HG03571 (cell line): ENCODE data around the gene EIF2B5.
A peak's percentile ranks its signal among the peaks of the same experiment; 100 is the strongest.
"Not testable (repeated sequence)": the region's sequence is repeated elsewhere in the genome, so short reads cannot be mapped to it uniquely, and the experiment has no call there.

Experiments
- ATAC-seq: cut with Tn5 transposase; IDR thresholded peaks from one replicate; pipeline ENCODE4 v1.9.1; 2021; ENCODE audit not compliant: unreplicated experiment

EIF2B5 gene

DNA sequence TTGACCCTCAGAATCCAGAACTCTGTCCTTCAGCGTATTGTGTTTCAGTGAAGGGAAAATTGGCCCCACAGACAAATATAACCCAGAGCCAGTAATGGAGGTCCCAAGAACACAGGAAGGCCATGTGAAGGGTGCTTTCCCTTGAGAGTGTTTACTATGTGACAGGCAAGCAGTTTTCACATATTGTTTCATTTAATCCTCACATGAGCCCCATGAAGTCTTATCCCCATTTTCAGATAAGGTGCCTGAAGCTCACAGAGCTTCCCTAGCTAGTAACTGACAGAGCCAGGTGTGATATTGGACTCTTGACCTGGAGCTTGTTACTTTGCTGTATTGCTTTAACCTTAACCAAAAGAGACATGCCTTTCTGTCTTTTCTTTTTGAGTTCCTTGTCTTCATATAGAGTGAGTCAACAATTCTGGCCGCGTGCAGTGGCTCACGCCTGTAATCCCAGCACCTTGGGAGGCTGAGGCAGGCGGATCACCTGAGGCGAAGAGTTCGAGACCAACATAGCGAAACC, 10.7 kb downstream of the EIF2B5 start:
- no peak for ATAC-seq

DNA sequence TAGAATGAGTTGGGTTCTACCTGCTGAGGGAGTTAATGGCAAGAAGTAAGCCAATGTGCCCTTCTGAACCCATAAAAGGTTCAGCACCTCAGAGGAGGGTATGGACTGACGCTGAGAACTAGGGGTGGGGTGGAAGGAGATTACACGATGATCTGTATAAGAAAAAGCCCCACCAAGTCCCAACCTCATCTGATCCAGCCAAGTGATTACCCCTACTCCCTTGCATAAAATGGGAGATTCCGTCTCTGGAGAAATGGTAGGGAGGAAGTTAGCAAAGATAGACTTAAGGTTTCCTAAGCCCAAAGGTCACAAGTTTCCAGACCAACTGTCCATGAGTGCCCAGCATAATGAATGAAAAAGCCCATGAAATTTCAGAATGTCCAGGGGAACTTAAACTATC, 12.9 kb downstream of the EIF2B5 start:
- no peak for ATAC-seq

DNA sequence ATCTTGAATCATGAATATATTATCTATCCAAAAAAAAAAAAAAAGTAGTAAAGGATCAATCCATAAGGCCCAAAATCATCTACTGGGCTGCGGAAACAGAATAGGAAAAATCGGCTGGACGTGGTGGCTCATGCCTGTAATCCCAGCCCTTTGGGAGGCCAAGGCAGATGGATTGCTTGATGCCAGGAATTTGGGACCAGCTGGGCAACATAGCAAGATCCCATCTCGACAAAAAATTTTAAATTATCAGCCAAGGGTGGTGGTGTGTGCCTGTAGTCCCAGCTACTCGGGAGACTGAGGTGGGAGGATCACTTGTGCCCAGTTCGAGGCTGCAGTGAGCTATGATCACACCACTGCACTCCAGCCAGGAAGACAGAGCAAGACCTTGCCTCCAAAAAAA, 14.0 kb downstream of the EIF2B5 start:
- ATAC-seq = no peak

- ATAC-seq = not testable (repeated sequence)
Observed at GRCh38 chr3:184149770-184150169, 14.6 kb downstream of the EIF2B5 start.

DNA sequence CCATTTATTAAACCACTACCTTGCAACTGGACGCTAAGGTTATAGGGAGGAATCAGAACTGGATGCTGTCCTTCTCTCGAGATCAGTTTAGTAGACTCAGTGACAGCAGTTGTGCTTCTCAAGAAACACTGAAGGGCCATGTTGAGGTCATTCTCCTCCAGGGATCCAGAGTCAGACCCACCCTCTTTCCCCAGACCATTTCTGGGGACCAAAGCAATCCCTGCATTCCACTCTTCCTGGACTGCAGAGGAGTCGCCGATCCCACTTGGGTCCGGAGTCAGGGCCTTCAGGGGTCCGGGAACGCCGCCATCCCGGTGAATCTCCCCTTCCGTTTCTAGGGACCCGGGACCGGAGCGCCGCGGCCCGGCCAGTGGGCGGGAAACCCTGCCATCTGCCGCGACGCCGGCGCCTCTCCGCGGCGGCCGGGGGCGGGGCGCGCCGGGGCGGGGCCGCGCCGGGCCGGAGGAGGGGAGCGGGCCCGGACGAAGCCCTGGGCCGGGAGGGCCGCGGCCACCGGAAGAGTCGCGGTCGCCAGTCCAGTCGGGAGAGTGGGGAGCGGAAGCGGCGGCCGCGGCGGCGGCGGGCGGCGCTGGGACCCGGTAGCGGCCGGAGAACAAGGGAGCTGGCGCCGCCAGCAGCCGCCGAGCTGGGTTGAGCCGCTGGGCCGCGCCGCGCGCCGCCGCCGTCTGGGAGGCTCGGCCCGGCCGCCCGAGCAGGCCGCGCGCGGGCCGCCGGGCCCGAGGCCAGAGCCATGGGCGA, 19.9 kb downstream of the EIF2B5 start, which contains the start of gene DVL3:
DVL3 (plus strand) TSS at position 493 of the 759 bp plus-strand sequence; CDS start at position 752, 259 bp downstream.
- peak; percentile 62 for ATAC-seq

DNA sequence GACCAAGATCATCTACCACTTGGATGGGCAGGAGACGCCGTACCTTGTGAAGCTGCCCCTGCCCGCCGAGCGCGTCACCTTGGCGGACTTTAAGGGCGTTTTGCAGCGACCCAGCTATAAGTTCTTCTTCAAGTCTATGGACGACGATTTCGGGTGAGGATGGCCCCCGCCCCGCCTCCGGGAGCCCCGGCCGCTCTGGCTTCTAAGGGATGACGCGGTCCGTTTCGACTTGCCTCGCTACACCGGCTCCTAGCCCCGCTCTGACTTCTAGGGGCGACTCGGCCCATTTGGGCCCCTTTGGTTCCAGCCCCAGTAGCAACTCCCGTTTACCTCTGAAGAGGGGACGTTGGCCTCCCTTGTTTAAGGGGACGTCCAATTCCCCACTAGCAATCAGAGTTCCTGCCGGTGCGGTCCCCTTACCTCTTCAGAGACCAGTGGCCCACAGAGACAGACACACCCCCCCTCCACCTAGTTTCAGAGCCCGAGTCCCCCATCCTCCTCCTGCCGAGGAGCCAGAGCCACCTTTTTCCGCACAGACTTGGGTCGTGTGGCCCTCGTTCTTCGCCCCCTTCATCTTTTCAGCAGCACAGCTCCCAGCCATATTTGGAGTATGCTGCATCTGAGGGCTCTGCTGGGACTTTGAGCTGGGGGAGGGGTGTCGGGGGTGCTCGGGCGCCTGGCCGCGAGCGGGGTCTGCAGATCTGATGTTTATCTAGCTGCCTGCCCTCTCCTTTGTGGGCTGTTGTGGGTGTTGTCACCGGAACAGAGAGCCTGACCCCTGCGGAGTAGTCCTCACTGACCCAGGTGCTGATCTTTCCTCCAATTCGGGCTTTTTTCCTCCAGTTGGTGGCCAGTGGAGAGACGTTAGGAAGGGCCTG, 20.7 kb downstream of the EIF2B5 start:
- peak; percentile 23 for ATAC-seq

- no peak for ATAC-seq
Observed at GRCh38 chr3:184156522-184156955, 21.4 kb downstream of the EIF2B5 start.

DNA sequence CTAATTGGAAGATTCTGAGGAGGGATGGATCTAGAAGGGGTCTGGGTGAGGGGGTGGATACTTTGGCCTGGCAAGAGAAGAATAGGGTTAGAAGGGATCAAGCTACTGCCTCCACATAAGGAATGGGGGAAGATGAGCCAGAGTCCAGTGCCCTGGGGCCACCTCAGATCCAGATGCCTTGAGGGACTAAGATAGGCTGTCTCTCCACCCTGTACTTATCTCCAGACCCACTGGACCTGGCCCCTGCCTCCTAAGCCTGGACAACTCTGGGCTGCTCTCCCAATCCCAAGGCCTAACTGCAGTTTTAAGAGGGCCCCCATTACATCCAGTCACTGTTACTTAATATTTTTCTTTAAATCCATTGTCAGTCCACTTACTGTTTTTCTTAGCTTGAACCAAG, 22.0 kb downstream of the EIF2B5 start:
- ATAC-seq = no peak

DNA sequence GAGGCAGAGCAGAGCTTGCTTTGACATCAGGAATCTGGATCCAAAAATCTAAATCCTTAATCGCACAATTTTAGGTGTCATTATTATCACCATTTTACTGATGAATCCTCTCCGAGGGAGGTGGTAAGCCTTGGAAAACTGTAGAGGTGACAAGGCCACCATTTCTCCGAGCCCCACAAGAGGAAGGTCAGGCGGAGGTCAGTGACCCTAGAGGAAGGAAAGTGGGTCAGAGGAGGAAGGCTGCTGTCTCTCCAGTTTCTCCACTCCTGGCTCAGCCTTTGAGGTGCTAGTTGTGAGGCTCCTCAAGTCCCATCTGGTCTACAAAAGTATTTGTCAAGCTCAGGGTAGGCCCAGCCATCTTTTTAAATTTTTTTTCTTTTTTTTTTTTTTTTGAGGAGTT, 23.2 kb downstream of the EIF2B5 start:
- no peak for ATAC-seq

- ATAC-seq = no peak
Observed at GRCh38 chr3:184160456-184160855, 25.3 kb downstream of the EIF2B5 start.

GRCh38 chr3:184162571-184163070, 27.5 kb downstream of the EIF2B5 start:
- ATAC-seq = not testable (repeated sequence)

GRCh38 chr3:184164648-184165330, 29.6 kb downstream of the EIF2B5 start:
- no peak for ATAC-seq

GRCh38 chr3:184165543-184165942, 30.4 kb downstream of the EIF2B5 start:
- no peak for ATAC-seq

- ATAC-seq = no peak
Observed at GRCh38 chr3:184166671-184167070, 31.5 kb downstream of the EIF2B5 start.

GRCh38 chr3:184167786-184168185, 32.6 kb downstream of the EIF2B5 start:
- ATAC-seq = no peak

DNA sequence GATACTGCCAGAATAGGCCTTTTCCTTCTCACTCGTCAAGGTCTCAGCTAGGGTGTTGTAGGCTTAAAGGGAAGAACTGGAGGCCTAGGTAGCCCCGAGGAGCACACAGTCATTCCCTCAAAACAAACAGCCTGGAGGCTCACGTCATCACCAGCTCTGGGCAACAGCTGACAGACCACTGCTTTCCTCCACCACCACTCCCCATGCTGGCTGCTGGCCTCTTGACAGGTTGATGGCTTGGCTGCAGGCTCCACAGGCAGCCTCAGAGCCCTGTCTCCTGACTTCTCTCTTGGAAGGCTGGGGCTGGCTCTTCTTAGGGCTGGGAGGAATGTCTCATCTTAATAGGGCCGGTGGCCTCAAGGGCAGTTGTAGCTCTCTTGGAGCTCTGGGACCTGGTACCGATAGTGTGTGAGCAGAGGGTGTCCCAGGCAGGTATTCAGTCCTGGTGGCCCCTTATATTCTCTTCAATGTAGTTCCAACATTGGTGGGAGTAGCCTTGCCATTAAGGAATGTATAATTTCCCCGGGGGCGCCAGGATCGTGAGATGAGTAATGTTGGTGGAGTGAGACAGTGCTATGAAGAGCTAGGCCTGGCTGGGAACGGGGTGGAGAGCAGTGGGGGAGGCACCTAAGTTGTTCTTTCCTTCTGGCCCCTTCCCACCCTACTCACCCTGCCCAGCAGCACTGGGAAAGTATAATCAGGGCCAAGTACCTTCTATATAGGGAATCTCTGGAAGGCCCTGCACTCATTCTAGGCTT, 33.4 kb downstream of the EIF2B5 start:
- no peak for ATAC-seq

DNA sequence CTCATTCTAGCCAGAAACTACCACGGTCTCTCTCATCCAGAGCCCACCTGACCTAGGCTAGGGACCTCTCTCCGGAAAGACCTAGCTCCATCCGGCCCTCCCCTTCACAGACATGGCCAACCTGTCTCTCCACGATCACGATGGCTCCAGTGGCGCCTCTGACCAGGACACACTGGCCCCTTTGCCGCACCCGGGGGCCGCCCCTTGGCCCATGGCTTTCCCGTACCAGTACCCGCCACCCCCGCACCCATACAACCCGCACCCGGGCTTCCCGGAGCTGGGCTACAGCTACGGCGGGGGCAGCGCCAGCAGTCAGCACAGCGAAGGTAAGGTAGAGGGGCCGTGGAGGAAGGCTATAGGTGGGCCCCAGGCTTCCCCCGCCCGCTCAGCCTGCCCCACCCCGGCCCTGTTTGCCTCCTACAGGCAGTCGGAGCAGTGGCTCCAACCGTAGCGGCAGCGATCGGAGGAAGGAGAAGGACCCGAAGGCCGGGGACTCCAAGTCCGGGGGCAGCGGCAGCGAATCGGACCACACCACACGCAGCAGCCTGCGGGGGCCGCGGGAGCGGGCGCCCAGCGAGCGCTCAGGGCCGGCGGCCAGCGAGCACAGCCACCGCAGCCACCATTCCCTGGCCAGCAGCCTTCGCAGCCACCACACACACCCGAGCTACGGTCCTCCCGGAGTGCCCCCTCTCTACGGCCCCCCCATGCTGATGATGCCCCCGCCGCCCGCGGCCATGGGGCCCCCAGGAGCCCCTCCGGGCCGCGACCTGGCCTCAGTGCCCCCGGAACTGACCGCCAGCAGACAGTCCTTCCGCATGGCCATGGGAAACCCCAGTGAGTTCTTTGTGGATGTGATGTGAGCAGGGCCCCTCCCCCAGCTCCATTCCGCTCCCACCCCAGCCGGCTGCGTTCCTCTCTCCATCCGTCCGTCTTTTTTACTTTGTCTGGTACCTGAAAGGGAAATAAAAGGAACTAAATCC, 35.0 kb downstream of the EIF2B5 start:
- ATAC-seq = no peak

DNA sequence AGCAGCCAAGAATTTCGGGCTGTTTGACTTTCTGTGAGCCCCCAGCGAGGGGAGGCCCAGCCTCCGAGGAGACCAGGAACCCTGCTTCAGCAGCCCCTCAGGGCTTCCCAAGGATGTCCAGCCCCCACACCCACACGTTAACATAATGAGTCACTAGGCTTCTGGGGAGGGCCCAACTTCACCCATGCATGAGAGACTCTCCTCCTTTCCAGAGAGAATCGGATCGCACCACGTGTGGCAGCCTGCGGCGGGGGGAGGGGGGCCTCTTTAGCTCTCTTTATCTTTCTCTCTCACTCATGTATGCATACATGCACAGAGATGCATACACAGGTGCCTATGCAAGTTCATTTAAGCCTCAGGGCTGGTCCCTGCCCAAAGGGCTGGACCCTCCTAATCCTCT, 36.4 kb downstream of the EIF2B5 start:
- no peak for ATAC-seq
